Esophagus mucosa (tissue), 1 donor: ENCODE measurements around the gene B4GALT7. TPM values are rescaled to one million over a fixed set of nuclear protein-coding genes. Genes with fewer than 3 reads are reported as not detected.
"Not testable (repeated sequence)": the region's sequence is repeated elsewhere in the genome, so short reads cannot be mapped to it uniquely, and the experiment has no call there.

Experiments used
- ATAC-seq: fragments of 200-7000 bp; cut with Tn5 transposase; one replicate; pipeline ENCODE4 v1.9.1; 2020
- total RNA-seq: library from RNA; stranded (reverse); gene quantifications from one replicate; pipeline ENCODE4 v1.2.4, GENCODE V29; 2023
- donor health status: DM: yes; HTN: yes; CAD: no.

B4GALT7 gene
- total RNA-seq, 1 donor from 2014 or later: 13.1 TPM

GRCh38 chr5:177610131-177610769, 10.3 kb downstream of the B4GALT7 start:
- ATAC-seq: no peak

- no peak for ATAC-seq
Observed at GRCh38 chr5:177610770-177611445, 11.0 kb downstream of the B4GALT7 start.

GRCh38 chr5:177611446-177612214, 11.7 kb downstream of the B4GALT7 start:
- ATAC-seq: no peak

- ATAC-seq: no peak
Observed at GRCh38 chr5:177612215-177612673, 12.3 kb downstream of the B4GALT7 start.

- ATAC-seq: no peak
Observed at GRCh38 chr5:177620560-177620959, 20.6 kb downstream of the B4GALT7 start.

- ATAC-seq: not testable (repeated sequence)
Observed at GRCh38 chr5:177624172-177624571, 24.2 kb downstream of the B4GALT7 start.

- ATAC-seq: not testable (repeated sequence)
Observed at GRCh38 chr5:177630186-177630585, 30.3 kb downstream of the B4GALT7 start.

GRCh38 chr5:177634912-177635311, 35.0 kb downstream of the B4GALT7 start:
- ATAC-seq: not testable (repeated sequence)

GRCh38 chr5:177645462-177645861, 45.5 kb downstream of the B4GALT7 start:
- not testable (repeated sequence) for ATAC-seq

- ATAC-seq: not testable (repeated sequence)
Observed at GRCh38 chr5:177651235-177651634, 51.3 kb downstream of the B4GALT7 start.

GRCh38 chr5:177657846-177658245, 57.9 kb downstream of the B4GALT7 start:
- ATAC-seq: peak; percentile 75

GRCh38 chr5:177658542-177658941, 58.6 kb downstream of the B4GALT7 start:
- not testable (repeated sequence) for ATAC-seq

Other genes with a start within 250 kb of the B4GALT7 start
- gene LMAN2, start 248.5 kb upstream of the B4GALT7 start, total RNA-seq: 162 TPM
- 59.5 TPM for gene RGS14, start 242.2 kb upstream of the B4GALT7 start, total RNA-seq
- gene SLC34A1, start 215.7 kb upstream of the B4GALT7 start, total RNA-seq: 0.60 TPM
- not detected for gene PFN3, start 199.5 kb upstream of the B4GALT7 start, total RNA-seq
- gene F12, start 190.6 kb upstream of the B4GALT7 start, total RNA-seq: 32.8 TPM
- gene GRK6, start 173.5 kb upstream of the B4GALT7 start, total RNA-seq: 26.6 TPM
- gene PRR7, start 153.3 kb upstream of the B4GALT7 start, total RNA-seq: 4.3 TPM
- 27.2 TPM for gene DBN1, start 126.5 kb upstream of the B4GALT7 start, total RNA-seq
- 23.0 TPM for gene PDLIM7, start 102.5 kb upstream of the B4GALT7 start, total RNA-seq
- gene DOK3, start 90.3 kb upstream of the B4GALT7 start, total RNA-seq: 3.3 TPM
- 64.2 TPM for gene DDX41, start 83.2 kb upstream of the B4GALT7 start, total RNA-seq
- gene FAM193B, start 45.6 kb upstream of the B4GALT7 start, total RNA-seq: 31.6 TPM
- 116 TPM for gene TMED9, start 7.9 kb upstream of the B4GALT7 start, total RNA-seq
- 3.1 TPM for gene FAM153A, start 182.8 kb downstream of the B4GALT7 start, total RNA-seq